DOHH2 (cell line): ENCODE measurements around the gene SLC6A11.

Source experiments
- CTCF ChIP-seq: fragments of 200-600 bp; sonication (generic); IDR thresholded peaks from one replicate; pipeline ENCODE4 v1.5.1; 2014; ENCODE audit warnings: antibody characterized with exemption, mild to moderate bottlenecking, low read depth, low read length; ENCODE audit not compliant: poor library complexity, severe bottlenecking
- EZH2phosphoT487 ChIP-seq: fragments of 200-600 bp; sonication (generic); IDR thresholded peaks from 2 replicates; pipeline ENCODE4 v1.6.1; 2017; ENCODE audit warnings: borderline replicate concordance, mild to moderate bottlenecking, antibody characterized with exemption, low read length, moderate library complexity, mixed read lengths

- no peak for TF ChIP-seq CTCF
- TF ChIP-seq EZH2phosphoT487 = no peak
Measured at GRCh38 chr3:10875914-10876313, 59.9 kb downstream of the SLC6A11 start.
